Fibroblast of the aortic adventitia (primary cell): ENCODE data around the gene CCM2. TPM values are rescaled to one million over a fixed set of nuclear protein-coding genes. Genes with fewer than 3 reads are reported as not detected.

ENCODE experiments used
- DNase-seq: peaks from one replicate; pipeline ENCODE4 v3.0.0-alpha.2; 2010; ENCODE audit warnings: low read depth
- H3K4me3 ChIP-seq: 2 replicates; pipeline ENCODE4 v1.5.1; 2011; ENCODE audit warnings: low read depth, mild to moderate bottlenecking, control low read depth, low read length, moderate library complexity
- CTCF ChIP-seq: IDR thresholded peaks from 2 replicates; pipeline ENCODE4 v1.5.1; 2011; ENCODE audit warnings: mild to moderate bottlenecking, low read length, control low read depth, inconsistent platforms; ENCODE audit not compliant: insufficient read depth
- total RNA-seq: library from RNA; depleted of rRNA; stranded (reverse); fragments of >200 nt; gene quantifications from 2 replicates; pipeline ENCODE4 v1.2.3, GENCODE V29; 2012; ENCODE audit warnings: low replicate concordance

The CCM2 gene
- total RNA-seq, 1 donor = 42.9 TPM

GRCh38 chr7:45086331-45087065 lies 86.5 kb downstream of the CCM2 start:
- TF ChIP-seq CTCF = no peak
- no peak overlapping the region for H3K4me3 ChIP-seq
- no peak for DNase-seq

GRCh38 chr7:45087301-45088145 lies 87.5 kb downstream of the CCM2 start:
- DNase-seq = no peak

GRCh38 chr7:45088146-45088701 lies 88.2 kb downstream of the CCM2 start:
- peak overlapping the region; percentile 70 for H3K4me3 ChIP-seq
- DNase-seq = no peak
- TF ChIP-seq CTCF = no peak

More at GRCh38 chr7:45087301-45088145, 87.5 kb downstream of the CCM2 start:
- no peak for TF ChIP-seq CTCF
- H3K4me3 ChIP-seq = peak overlapping the region; percentile 70

- peak; percentile 11 for DNase-seq
- H3K4me3 ChIP-seq = peak within 1 kb of the TSS; percentile 70
- no peak for TF ChIP-seq CTCF
These were observed 88.9 kb downstream of the CCM2 start, which contains the start of gene NACAD for GRCh38 chr7:45088821-45089340. TSS of gene NACAD (minus strand) at chr7:45088969. CDS start at chr7:45088894, 75 bp downstream.

- TF ChIP-seq CTCF = no peak
- DNase-seq = peak; percentile 47
- peak overlapping the region; percentile 70 for H3K4me3 ChIP-seq
These were observed 89.4 kb downstream of the CCM2 start for GRCh38 chr7:45089341-45089891.

- H3K4me3 ChIP-seq = no peak overlapping the region
- DNase-seq = peak; percentile 38
- no peak for TF ChIP-seq CTCF
These were observed 92.3 kb downstream of the CCM2 start for GRCh38 chr7:45092100-45092930.
